GM18861 (cell line): ENCODE measurements around the gene GAA.
"Not testable (repeated sequence)": the region's sequence is repeated elsewhere in the genome, so short reads cannot be mapped to it uniquely, and the experiment has no call there.

ENCODE experiments used
- ATAC-seq: cut with Tn5 transposase; IDR thresholded peaks from one replicate; pipeline ENCODE4 v1.9.1; 2021; ENCODE audit not compliant: unreplicated experiment

Gene GAA

DNA sequence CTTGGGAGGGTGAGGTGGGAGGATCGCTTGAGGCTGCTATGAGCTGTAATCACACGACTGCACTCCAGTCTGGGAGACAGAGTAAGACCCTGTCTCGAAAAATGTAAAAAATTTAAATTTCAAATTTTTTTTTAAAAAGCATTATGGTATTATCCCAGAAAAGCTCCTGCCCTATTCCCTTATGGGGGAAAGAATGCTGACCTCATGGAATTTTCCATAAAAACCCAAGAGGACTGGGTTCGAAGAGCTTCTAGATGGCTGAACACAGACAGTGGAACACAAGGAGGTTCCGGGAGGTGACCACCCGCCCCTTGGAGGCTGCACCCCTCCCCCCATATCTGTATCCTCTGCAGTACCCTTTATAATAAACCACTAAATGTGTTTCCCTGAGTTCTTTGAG is 41.5 kb downstream of the GAA start:
- no peak for ATAC-seq

DNA sequence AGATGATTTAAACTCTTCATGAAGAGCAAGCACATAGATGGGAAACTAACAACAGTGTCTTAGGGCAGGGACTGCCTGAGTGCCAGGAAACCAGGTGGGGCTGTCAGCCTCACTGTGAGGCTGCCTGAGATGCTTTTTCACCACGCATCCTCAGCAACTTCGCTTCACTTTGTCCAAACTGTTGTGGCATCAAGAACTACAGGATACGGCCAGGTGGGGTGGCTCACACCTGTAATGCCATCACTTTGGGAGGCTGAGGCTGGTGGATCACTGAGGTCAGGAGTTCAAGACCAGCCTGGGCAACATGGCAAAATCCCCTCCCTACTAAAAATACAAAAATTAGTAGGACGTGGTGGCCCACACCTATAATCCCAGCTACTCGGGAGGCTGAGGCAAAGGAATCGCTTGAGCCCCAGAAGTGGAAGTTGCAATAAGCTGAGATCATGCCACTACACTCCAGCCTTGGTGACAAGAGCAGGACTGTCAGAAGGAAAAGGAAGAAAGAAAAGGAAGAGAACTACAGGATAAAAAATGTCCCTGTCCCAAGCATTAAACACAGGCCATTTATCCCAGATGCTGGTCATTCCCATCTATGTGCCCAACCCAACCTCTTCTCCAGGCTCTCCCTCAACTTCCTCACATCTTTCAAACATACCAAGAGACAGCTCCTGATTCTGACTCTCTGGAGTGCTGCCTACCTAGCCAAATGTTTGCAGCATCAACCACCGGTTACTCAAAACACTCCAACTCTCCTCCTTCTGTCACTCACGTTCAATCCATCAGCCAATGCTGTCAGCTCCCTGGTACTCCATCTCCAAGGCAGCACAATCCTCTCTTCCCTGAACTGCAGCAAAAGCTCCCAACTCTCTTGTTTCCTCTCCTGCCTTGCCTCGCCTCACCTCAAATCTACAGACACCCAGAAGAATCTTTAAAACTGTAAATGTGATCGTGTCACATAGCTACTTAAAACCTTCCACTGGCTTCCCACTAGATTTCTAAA is 44.0 kb downstream of the GAA start:
- ATAC-seq: no peak

DNA sequence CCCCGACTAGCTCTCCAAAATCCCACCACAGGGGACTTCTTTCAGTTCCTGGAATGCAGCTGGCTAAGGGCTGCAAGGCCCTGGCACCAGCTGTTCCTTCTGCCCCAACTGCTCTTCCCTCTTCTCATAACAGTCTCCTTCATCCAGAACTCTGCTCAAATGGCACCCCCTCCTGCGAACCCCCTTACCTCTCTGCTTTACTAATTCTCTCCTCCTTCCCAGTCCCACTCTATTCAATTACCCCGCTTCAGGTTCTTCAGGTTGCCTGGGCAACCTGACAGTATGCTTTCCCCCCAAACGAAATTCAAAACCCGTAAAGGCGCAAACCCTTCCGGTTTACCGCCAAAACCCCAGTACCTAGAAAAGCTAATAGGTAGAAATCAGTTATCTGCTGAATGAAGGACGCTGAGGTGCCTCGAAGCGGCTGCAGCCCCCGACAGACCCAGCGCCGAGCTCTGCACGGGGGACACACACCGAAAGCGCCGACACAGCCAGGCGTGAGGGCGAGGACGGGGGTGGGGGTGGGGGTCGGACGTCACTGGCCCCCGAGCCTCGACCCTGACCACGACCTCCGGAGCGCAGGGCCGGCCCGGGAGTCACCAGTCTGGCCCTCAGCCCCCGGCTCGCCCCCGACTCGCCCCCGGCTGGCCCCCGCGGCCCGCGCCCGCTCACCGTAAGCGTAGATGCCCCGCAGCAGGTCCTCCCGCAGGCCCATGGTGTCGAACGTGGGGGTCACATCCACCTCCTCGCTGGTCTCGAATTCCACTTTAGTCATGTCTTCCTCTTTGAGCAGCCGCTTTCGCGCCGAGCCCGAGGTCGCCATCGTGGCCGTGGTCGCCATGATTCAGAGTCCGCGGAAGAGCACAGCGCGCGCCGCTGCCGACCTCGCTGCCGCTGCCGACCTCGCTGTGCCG is 45.0 kb downstream of the GAA start:
- ATAC-seq: peak; percentile 10

DNA sequence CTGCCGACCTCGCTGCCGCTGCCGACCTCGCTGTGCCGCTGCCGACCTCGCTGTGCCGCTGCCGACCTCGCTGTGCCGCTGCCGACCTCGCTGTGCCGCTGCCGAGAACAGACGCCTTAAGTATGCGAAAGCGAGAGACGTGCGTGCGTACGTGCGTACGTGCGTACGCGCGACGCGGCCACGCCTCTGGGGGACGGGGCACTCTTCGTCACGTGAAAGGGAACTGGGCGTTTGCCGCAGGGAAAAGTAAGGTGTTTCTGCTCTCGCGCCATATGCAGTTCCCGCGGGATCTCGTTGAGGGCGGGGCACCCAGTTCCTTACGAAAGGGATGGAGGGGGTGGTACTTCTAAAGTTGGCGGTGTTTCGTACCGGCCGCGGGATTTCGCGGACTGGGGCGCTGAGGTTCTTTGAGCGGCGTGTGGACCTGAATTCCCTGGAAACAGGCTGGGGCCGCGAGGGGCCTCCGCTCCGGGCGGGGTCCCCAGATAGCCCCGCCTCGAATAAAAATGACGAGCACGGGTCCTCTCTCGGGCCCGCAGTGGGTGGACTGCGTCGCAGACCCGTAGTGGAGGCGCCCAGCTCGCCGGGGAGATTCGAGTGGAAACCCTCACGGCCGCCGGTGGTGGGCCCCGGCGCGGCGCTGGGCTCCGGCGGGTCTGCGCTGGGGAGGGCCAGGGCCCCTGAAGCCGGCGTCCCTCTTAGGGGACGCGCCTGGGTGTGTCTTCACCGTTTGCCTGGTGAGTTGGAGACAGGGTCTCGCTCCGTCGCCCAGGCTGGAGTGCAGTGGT is 45.8 kb downstream of the GAA start, which contains the start of gene EIF4A3:
EIF4A3 (minus strand) TSS at position 94 of the 788 bp plus-strand sequence. CDS start 167 bp downstream, outside the sequence.
- ATAC-seq: peak; percentile 74

DNA sequence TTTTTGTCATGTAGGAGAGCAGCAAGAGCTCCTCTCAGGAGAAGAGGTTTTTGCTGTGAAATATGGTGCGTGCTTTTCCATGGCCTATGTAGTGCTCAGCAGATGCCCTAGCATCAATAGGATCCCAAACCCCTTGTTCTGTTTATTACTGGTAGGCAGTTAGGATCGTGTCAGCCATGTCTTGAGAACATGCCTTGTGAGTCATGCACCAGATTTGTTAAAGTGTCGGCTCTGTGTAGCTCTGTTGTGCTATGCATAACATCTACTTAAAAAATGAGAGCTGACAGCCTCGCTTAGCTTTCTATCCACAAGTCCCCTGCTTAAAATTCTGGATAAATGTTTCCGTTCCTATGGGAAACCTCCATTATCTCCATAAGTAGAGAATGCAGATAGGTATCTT is 50.0 kb downstream of the GAA start:
- ATAC-seq: no peak

DNA sequence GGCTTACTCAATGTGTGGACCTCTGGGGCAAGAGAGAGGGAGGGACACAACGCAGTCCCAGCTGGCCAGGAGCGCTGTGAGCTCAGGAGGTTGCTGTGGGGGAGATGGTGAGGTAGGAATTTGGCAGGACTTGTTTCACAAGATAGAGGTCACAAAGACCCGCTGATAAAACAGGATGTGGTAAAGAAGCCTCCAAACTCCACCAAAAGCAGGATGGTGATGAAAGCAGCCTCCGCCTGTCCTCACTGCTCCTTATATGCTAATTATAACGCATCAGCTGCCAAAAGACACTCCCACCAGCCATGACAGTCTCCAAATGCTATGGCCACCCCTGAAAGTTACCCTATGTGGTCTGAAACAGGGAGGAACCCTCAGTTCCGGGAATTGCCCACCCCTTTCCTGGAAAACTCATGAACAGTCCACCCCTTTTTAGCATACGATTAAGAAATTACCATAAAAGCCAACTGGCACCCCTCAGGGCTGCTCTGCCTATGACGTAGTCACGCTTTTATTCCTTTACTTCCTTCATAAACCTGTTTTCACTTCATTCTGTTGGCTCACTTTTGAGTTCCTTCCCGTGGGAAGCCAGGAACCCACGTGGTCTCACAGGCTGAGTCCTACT is 50.8 kb downstream of the GAA start:
- ATAC-seq: no peak

DNA sequence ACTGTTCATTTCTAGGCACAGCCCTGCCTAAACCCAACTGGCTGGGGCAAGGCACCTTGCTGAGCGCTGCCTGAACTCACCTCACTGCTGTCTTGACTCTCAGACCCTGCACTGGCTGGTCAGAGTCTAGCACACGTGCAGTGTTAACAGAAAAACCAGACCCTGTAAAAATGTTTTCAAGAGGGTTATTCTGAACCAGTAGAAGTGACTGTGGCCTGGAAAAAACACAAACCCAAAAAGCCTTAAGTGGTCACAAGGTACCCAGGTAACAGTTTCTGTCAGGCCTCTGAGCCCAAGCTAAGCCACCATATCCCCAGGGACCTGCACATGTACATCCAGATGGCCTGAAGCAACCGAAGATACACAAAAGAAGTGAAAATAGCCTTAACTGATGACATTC is 51.6 kb downstream of the GAA start:
- ATAC-seq: peak; percentile 82

DNA sequence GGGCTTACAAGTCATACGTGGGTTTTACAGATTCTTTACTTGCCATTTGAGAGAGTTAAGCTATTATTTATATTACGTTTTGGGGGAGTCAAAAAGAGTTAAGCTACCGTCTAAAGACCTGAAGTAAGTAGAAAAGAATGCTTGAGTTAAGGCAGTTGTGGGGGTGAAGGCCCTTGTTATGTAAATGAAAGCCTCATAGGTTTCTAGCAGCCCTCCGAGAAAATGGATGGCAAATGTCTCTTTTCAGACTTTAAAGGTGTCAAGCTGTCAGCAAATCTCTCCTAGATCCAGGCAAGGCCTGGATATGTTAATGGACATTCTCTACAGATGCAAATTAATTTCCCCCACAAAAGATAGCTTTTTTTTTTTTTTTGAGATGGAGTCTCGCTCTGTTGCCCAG is 52.8 kb downstream of the GAA start:
- ATAC-seq: no peak

DNA sequence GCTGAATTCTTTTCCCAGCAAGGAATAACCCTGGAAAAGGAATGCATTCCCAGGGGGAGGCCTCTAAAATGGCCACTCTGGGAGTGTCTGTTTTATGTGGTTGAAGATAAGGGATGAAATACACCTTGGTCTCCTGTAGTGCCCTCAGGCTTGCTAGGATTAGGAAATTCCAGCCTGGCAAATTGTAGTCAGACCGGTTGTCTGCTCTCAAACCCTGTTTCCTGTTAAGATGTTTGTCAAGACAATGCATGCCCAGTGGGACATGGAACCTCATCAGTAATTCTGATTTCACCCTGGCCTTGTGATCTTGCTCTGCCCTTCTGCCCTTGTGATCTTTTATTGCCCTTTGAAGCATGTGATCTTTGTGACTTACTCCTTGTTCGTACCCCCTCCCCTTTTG is 54.2 kb downstream of the GAA start:
- not testable (repeated sequence) for ATAC-seq

DNA sequence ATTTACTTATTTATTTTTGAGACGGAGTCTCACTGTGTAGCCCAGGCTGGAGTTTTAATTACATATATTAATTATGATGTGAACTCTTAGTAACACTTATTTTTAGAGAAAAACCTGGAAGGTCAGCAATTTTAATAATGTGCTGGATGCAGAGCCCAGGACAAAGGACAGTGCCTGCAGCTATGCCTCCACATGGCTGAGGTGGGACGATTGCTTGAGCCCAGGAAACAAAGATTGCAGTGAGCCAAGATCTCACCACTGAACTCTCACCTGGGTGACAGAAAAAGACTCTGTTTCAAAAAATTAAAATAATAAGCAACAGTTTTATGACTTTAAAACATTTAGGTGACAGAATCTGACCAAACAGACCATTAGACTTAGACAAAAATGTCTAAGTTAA is 57.5 kb downstream of the GAA start:
- no peak for ATAC-seq

DNA sequence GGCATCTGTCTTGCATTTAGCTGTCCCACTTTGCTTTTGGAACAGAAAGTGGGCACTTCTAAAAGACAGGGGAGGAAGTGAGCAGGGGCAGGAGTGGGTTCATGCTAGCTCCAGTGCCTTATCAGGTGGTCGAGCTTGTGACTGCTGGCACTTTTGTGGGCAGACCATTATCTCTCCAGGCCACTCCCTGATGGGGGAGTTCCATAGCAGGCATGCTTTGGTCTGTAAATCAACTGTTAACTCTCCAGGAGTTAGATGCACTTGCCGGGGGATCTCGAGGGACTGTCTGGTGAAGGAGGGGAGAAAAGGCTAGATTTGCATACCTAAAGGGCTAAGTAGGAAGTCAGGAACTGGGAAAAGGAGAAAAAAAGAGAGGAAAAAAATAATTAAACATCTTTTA is 59.2 kb downstream of the GAA start:
- no peak for ATAC-seq

DNA sequence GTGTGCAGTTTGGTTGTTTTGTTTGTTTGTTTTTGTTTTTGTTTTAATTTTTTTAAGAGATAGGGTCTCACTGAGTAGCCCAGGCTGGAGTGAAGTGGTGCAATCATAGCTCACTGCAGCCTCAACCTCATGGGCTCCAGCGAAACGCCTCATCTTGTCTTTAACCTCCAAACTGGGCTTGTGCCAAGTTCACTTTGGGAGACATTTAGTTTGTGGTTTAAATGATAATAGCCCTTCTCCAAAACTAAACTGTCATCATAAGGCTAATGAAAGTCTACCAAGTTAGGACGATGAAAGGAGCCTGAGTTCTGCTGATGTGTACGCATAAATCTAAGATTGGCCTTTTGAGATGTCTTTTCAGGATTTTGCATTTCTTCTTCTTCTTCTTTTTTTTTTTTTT is 62.0 kb downstream of the GAA start:
- no peak for ATAC-seq

DNA sequence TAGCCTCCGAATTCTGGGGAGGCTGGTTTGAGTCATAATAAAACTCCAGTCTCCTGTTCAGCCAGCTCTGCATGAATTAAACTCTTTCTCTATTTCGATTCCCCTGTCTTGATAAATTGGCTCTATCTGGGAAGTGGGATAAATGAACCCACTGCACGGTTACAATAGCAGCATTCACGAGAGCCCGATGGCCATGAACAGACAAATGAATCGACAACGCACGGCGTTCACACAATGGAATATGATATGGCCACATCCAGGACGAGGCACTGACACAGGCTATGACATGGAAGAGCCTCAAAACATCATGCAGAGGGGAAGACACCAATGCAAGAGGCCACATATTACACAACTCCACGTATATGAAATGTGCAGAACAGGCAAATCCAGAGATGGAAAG is 62.8 kb downstream of the GAA start:
- ATAC-seq: no peak

DNA sequence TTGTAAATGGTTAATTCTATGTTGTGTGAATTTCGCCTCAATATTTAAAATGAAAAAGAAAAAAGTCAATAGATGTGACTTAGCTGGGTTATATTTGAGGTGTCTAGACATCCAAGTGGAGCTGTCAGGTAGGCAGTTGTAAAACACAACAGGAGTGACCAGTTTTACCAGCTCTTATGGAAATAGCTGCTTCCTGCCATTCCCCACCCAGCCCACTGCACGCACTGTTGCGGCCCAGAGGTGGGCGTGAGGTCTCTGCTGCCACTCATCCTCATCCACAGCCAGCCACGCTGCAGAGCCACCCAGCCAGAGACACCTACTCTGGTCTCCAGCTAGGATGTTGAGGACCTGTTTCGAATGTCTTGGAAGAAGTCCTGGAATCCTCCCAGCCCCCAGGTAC is 65.1 kb downstream of the GAA start:
- ATAC-seq: no peak

DNA sequence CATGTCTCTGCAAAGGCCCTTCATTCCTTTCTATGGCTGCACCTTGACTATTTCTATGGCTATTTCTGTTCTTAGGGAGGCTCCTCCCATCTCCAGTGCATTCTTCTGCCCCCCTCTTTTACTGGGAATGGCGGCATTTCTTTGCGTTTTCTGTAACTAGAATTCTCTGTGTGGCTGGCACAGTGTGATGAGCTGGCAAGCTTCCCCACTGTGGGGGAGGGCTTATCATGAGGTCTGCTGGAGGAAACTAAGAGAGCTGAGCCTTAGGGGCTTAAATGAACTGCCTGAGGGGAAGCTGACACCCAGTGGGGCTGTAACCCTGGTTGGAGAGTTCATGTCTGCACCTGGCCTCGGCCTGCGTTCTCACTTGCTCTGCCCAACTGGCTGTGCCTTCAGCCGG is 67.0 kb downstream of the GAA start:
- no peak for ATAC-seq

DNA sequence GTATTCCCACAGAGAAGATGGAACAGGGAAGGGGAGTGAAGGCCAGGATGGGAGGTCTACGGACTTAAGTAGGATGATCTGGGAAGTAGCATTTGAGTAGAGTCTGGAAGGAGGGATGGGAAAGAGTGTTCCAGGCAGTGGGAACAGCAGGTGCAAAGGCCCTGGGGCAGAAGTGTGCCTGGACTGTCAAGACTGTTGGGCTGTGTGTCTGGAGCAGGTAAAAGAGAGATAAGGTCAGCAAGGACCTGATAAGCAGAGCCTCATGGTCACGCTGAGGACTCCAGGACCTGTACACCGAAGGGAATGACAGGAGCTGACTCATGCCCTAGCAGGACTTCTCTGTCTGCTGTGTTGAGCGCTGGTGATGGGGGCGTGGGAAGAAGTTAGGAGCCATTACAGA is 67.7 kb downstream of the GAA start:
- ATAC-seq: no peak
